Stimulated activated CD4-positive, alpha-beta T cell treated with anti-CD3 and anti-CD28 coated beads, TNF-alpha, amount 100 ng/mL, for 48 hours (primary cell): Measurements from ENCODE around the gene KAZN.

Source experiments
- DNase-seq, 3 donors: peaks; one replicate each; pipeline ENCODE4 v3.0.0-alpha.2; 2020; ENCODE audit warnings: low read depth in 3 of 3

KAZN gene

DNA sequence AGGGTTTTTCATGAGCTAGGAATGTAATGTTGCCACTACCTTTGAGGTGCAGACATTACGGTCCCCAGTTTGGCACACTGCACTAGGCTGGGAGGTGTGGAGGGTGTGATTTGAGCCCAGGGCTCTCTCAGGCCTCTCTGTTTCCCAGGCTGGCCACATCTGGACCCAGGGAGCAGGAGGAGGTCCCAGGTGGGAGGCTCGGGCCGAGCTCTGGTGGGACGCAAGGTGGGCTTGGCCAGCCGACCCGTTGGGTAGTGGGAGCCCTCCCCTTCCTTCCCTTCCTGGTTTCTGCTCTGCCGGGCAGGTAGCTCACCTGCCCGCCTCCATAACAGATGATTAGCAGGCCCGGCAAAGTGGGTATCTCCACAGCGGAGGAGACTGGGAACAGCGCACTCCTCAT, 408.9 kb downstream of the KAZN start:
- DNase-seq, result no peak

GRCh38 chr1:15007842-15008241, 409.4 kb downstream of the KAZN start:
- DNase-seq, result no peak

- DNase-seq, result no peak
Measured at GRCh38 chr1:15008783-15009729, 410.6 kb downstream of the KAZN start.

DNA sequence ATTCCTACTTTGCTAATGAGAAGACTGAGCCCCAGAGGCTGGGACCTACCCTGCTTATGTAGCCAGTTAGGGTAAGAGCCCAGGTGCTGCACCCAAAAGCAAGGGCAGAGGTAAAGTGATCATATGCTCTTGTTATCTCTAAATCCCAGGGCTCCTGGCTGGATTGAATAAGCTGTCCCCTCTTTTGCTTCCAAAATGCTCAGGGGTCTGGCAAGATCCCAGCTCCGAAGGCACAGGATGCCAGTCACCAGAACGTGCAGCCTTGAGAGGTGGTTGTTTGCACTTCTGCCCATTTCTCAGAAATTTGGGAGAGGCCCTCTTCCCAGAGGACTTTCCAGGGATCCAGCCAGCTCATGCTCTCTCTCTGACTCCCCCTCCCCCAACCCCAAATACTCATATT, 412.7 kb downstream of the KAZN start:
- no peak for DNase-seq

- no peak for DNase-seq
Measured at GRCh38 chr1:15011661-15012060, 413.2 kb downstream of the KAZN start.

GRCh38 chr1:15012822-15013221, 414.3 kb downstream of the KAZN start:
- DNase-seq, result no peak

DNA sequence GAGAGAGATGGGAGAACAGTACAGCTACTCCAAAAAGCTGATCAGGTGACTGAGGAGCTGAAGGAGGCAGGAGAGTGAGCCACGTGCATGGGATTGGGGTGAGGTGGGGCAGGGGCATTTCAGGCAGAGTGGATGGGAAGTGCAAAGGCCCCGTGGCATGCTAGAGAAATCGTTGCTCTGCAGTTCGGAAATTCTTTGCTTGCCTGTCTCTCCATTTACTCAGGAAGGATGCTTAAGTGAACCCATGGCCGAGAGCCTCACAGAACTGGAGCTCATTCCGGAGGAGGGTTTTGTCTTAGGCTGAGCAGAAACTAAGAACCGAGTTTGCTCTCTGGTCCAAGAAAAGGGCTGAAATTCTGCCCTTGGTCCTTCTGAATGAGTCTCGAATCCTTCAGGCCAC, 415.3 kb downstream of the KAZN start:
- DNase-seq, result no peak

DNA sequence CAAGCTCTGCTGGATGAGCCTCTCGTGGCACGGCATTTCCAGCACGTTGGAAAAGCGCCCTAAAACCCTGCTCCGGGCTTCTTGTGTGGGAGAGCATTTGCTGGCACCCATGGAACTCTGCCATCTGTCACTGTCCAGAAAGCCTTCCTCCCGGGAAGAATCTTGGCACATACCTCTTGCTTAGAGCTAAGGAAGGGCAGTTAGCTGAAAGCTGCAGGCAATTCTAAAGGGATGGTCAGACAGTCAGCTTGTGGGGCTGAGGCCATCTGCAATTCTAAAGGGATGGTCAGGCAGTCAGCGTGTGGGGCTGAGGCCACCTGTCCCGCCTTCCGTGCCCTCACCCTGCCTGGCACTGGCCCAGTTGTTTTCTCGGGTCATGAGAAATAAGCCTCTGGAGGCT, 416.0 kb downstream of the KAZN start:
- DNase-seq, result no peak

GRCh38 chr1:15016001-15016400, 417.5 kb downstream of the KAZN start:
- DNase-seq, result no peak

- no peak for DNase-seq
Measured at GRCh38 chr1:15016526-15016925, 418.0 kb downstream of the KAZN start.

GRCh38 chr1:15017120-15017519, 418.6 kb downstream of the KAZN start:
- DNase-seq, result no peak

DNA sequence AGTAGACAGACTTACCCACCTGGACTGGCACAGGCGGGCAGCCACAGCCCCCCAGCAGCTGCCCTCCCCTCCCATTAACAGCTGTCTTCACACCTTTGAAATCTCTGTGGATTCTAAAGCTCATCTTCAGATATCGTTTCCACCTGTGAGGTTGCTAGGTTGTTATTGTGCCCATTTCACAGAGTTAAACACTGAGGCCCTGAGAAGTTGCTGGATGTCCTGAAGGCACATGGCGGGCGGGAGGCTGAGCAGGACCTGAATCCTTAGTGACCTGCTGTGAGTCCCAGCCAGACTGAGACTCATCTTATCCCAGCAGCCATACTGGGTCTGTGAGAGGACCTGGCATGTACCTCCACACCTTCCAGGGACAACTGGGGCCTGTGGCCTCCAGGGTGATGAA, 420.3 kb downstream of the KAZN start:
- no peak for DNase-seq

DNA sequence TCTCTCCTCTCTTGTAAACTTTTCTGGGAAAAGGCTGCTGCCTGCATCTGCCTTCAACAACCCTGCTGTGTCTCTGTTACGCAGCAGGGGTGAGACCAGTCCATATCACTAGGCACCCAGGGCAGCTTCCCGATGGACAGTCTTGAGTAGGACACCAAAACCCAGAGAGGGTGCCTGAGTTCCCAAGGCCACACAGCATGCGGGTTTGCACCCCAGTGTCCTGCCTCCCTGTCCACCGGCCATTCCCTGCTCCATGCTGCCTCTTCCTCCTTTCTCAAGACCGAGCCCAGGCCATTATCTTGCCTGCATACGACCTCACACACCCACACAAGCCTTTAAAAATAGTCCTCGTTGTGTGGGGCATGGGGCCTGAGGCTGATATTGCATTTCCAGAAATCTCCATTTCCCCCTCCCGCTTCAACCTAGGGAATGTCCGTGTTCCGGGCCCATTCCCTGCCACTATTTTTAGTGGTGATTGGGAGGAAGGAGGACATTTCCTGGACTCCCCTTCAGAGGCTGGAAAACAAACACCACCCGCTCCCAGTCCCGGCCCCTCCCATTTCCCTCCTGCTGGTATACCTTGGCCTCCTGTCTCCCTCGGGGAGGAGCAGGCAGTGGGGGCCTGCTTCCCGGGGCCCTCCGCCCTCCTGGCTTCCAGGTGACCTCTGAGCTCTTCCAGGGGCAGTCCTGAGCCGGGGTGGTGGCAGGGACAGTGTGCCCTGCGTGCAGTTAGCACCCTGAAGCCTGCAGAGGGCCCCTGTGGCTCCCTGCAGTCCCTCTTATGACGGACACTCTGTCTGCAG, 422.7 kb downstream of the KAZN start:
- DNase-seq, result no peak

DNA sequence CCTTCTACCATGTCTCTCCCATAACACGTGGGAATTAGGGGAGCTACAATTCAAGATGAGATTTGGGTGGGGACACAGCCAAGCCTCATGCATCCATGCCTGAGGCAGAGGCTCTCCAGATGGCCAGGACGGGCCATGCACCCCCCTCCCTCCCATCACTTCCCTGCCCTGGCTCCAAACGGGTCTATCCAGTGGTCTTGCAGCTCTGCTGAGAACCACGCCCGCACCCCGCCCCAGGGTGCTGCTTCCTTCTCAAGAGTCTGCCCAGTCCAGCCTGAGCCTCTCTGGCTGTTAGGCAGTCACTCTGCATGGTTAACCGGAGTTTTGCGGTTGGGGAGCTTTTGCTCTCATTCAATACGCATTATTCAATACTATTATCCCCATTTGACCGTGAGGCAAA, 423.6 kb downstream of the KAZN start:
- DNase-seq, result no peak

- DNase-seq, result no peak
Measured at GRCh38 chr1:15023205-15023604, 424.7 kb downstream of the KAZN start.

DNA sequence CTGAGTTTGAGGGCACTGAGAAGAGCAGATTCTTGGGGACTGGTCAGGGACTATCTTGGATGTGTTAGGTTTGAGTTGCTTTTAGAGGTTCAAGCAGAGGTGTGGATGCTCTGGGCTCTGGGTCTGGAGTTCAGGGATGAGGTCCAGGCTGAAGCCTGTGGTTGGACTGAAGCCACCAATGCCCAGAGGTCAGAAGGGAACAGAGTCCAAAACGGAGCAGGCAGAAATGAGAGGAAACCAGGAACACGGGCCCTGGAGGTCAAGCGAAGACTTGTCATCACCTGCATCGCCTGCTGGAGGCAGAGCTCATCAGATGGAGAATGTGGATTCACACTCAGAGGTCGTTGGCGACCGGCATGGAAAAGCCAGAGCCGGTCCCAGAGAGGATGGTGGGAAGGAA, 425.5 kb downstream of the KAZN start:
- no peak for DNase-seq

DNA sequence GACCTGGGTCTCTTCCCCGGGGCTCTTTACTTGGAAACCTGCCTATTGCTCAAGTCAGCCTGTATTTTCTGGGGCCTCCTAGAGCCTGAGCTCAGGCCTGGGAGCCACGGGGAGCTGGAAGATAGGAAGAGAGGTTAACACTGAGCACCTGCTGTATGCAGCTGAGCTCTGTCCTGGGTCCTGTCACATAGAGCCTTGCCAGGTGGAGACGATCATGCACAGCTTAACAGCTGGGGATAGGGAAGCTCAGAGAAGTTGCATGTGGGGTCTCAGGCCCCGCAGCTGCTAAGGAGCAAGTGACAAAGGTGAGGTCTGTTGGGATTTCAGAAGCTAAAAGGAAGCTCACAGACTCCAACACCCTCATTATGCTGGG, 427.6 kb downstream of the KAZN start:
- DNase-seq, result no peak

DNA sequence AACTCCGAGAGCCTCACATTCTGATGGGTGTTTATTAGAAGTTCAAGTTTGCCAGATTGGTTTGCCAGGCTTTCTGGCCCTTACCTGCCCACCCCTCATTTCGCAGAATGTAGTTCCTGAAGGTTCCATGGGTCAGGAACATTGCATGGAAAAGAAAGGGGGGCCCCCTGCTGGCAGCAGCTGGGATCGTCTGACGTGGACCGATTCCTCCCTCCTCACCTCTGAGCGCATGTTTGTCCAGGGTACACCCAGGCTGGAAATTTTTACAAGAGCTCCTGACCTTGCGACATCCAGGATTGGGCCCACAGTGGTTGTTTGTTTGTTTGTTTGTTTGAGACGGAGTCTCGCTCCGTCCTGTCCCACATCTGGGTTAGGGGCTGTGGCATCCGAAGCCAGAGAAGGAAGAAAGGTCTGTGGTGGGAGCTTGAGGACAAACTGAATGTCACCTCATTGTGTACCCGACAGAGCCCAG, 429.1 kb downstream of the KAZN start:
- peak in 2 of 3 donors; percentile 18 to 25 for DNase-seq

- DNase-seq, result no peak
Measured at GRCh38 chr1:15028102-15028501, 429.6 kb downstream of the KAZN start.

DNA sequence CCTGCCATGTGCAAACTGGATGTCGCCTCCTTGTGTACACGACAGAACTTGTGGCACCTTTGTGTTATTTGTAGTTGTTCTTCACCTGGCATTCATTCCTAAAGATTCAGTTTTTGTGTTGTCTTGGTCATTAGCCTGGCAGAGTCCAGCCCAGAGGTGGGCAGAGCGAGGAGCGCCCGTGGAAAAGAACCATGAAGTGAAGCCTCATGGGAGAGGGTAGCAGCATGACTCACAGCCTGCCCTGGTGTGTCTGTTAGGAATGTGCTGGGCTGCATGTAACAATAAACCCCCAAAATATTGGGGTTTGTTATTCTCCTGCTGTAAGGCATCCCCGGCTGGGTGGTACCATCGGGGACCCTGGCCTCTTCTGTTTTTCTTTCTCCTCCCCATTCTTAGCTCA, 430.1 kb downstream of the KAZN start:
- DNase-seq, result no peak

DNA sequence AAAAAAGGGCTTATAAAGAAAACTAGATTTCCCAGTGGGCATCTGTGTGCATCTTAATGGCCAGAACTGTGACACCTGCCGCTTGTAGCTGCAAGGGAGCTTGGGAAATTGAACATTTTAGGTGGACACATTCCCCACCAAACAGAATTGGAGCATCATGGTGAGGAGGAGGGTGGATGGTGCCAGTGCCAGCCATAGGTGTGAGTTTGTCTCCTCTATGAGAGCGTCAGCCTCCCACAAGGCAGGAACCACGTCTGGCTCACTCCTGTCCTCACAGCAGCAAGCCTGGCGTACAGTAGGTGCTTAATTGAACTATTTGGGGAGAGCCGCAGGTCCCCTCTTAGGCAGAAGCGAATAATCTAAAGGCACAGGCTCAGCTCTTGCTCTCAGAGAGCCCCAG, 430.6 kb downstream of the KAZN start:
- no peak for DNase-seq

DNA sequence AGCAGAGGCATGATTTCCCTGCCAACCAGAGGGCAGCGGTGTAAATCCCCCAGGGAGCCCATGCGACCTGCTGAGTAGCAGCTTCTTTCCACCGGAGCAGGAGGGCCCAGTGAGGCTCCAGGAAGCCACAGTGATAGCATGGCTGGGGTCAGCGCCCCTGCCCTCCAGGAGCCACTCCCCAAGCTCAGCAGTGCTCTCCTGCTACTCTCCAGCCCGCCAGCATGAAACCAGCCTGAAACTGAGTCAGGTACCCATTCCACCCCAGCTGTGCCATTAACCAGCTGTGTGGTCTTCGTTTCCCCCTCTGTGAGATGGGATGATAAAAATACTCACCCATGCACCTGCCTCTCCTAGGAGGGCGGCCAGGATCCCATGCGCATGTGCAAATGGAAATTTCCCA, 431.3 kb downstream of the KAZN start:
- no peak for DNase-seq
